SH-SY5Y (cell line): ENCODE results near the gene MIGA1.

ENCODE experiments used
- GATA2 ChIP-seq: IDR thresholded peaks from 2 replicates; pipeline ENCODE4 v1.6.1; 2011; ENCODE audit warnings: mild to moderate bottlenecking, low read depth, low read length
- GATA3 ChIP-seq: IDR thresholded peaks from 2 replicates; pipeline ENCODE4 v1.6.1; 2011; ENCODE audit warnings: low read depth, mild to moderate bottlenecking, low read length, moderate library complexity

GRCh38 chr1:77828098-77828497 is 48.6 kb downstream of the MIGA1 start:
- TF ChIP-seq GATA2 = no peak
- TF ChIP-seq GATA3 = no peak
